HUDEP-2 (cell line): ENCODE data around the gene ARHGEF28.

Experiments used
- DNase-seq, 76 experiments: peaks; one replicate each; lab custom pipeline; 2025; ENCODE audit not compliant: unreplicated experiment in 76 of 76; lab: John Stamatoyannopoulos, UW

Gene ARHGEF28

GRCh38 chr5:73812457-73812856 is 186.5 kb downstream of the ARHGEF28 start:
- DNase-seq, result no peak

GRCh38 chr5:73812962-73813588 is 187.1 kb downstream of the ARHGEF28 start:
- no peak for DNase-seq

DNA sequence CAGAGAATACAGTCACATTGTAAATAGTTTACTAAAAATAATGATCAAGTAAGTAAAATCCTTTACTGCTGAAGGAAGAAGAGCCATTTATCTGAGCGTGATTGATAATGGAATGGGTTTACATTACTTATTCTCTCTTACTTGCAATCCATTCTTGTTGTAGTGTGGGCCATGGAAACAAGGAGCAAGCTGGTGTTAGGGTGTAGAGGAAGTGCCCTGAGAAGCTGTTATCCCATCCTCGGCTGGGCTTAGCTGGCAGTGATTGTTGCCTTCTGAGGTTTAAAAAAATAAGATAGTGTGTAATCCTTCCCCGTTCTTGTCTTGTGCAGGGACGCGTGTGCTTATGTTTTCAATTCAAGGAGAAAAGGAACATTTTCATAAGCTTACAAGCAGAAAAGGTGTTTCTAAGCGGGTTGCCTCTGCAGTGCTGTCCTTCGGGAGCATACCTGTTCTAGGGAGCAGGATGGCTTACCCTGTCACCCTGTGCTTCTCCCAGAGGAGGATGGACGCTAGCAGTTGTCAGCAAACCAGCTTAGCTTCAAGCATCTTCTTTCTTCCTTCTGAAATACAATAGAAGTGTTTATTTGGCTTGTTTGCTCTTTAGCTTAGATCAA is 188.3 kb downstream of the ARHGEF28 start:
- no peak for DNase-seq

DNA sequence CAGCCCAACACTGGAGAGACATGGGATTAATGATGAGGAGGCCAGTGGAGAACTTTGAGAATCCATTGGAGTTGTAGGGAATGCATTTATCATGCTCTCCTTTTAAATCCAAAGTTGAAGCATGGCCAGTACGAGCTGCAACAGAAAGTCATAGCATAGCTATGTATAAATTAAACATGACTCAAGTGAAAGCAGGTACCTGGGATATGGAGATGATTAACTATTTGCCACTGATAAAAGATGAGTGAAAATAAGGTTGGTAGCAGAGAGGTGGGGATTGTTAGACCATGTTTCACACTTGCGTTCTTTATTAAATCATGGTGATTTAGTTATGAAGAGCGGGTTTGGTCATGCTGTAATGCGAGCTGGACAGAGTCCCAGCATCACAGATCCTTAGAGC is 189.6 kb downstream of the ARHGEF28 start:
- DNase-seq, result no peak

DNA sequence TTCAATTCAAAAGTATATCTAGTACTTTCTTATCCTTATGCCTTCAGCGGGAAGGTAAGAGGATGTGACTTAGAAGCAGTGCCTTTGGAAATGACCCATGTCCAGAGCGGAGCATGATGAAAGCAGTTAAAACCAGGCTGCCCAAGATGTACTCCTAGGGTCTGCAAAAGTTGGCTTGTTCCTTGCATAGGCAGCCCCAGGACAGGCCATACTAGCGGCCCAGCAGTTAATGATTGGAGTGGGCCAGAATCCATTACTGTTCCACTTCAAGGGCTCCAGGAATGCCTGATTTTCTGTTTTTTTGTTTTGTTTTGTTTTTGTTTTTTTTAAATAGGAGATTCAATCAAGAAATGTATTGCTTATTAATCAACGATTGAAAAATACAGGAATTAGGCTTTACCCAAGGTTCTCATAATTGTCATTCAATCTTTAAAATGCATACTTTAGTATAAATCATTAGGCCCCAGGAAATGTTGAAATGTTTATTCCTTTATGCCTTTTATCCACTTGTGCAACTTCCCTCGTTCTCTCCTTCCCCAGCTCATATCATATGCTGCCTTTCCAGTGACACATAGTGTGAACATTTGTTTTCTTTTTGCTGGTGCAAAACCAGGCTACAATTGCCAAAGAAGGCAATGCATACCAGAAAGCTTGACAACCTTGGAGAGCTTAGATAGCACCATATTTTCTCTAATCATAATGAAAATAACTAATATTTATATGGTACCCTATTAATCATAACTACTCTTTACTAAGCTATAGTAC is 190.8 kb downstream of the ARHGEF28 start:
- DNase-seq, result no peak

- no peak for DNase-seq
These were observed 192.4 kb downstream of the ARHGEF28 start for GRCh38 chr5:73818357-73818756.

DNA sequence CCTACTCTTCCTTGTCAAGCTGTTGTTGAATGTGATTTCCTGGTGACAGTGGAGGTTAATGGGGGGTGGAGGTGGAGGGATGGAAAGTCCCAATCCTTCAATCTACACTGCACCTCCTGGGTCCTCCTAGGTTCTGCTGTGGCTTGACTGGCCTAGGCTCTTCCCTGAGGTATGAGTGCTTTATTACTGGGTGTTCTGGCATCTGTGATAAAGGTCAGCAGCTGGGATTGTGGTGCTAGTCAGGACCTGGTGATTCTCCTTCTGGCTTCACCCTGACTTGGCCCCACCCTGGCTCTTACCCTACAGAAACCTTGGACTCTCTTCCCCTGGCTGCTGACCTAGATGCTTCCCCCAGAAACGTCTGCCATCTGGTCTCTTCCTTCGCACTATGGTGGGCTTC is 194.3 kb downstream of the ARHGEF28 start:
- no peak for DNase-seq

- no peak for DNase-seq
These were observed 195.0 kb downstream of the ARHGEF28 start for GRCh38 chr5:73821003-73821402.

- DNase-seq, result no peak
These were observed 196.4 kb downstream of the ARHGEF28 start for GRCh38 chr5:73822278-73822988.

DNA sequence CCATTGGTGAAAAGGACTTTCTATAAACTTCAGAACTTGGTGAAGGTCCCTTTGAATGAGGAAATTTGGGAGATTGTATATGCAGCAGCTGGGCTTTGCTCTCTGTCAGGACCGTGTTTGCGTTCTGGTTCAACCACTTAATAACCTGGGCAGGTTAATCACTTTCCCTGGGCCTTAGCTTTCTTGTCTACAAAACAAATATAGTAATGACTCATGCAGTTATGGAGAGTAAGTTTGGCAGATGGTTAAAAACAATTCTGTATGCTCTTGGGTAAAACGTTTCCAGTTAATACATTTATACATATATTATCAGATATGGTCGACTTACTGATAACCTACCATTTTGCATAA is 197.0 kb downstream of the ARHGEF28 start:
- DNase-seq, result no peak

DNA sequence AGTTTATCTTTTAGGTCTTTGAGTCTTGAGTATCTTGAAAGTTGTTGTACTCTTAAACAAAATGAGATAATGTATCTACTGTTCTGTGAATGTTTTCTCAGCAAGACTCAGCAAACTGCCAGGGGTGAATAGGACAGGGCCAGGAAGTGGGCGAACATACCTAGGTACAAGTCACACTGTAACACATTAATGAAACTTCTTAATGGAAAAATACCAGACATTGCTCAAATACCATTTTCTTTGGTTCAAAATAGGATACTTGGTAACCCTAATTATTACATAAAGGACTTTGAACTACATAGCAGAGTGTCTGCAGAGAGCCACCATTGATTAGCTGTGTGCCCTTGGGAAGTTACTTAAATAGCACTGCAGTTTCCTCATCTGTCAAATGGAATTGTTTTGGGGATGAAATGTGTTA is 197.5 kb downstream of the ARHGEF28 start:
- no peak for DNase-seq

GRCh38 chr5:73825199-73825598 is 199.2 kb downstream of the ARHGEF28 start:
- DNase-seq, result no peak

GRCh38 chr5:73825736-73826135 is 199.7 kb downstream of the ARHGEF28 start:
- no peak for DNase-seq

DNA sequence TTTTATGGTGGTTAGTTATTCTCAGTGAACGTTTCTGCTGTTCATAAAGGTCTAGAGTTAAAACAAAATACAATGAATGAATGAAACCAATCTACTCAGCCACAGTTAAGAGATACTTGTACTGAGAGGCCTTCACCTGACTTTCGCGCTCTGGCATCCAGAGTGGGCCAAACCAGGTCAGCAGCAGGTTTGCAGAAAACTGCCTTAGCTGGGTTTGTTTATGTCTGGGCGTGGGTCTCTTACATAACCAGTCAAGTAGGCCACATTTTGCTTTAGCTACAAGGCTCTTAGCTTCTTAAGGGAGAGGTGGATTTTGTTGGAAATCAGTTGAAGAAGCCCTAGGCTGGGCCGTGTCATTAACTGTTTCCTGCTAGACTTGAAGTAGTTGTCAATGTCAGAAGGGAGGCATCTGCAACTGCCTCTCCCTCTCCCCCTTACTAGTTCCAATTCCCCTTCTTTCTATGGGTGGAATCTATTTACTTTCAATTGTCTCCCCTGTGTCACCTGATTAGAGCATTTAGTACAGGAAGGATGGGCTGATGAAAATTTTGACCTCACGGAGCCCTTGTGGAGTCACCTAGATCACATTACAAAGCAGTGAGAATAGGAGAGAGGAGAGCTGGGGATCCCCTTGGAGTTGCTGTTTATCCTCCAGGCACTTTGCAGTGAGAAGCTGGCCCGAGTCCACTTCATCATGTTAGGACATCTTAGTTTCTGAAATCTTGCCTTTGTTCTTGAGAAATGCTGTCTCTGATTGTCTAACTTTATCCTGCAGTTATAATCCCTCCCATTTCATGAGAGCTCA is 200.5 kb downstream of the ARHGEF28 start:
- no peak for DNase-seq

DNA sequence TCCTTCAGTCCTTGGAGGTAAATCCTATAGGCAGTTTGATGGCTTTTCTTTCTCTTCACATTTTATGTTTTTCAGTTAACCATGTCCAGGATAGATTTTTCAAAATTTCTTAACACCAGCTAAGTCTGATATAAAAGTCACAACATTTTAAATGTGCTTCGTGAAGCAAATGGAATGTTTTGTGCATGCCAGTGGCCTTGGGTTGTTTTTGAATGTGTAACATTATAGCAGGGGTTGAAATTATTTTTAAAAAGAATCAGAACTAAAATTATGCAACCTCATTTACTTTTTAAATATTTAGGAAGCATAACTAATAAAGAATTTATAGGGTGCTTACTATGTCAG is 201.1 kb downstream of the ARHGEF28 start:
- DNase-seq, result no peak

- DNase-seq, result no peak
These were observed 202.5 kb downstream of the ARHGEF28 start for GRCh38 chr5:73828465-73828864.

DNA sequence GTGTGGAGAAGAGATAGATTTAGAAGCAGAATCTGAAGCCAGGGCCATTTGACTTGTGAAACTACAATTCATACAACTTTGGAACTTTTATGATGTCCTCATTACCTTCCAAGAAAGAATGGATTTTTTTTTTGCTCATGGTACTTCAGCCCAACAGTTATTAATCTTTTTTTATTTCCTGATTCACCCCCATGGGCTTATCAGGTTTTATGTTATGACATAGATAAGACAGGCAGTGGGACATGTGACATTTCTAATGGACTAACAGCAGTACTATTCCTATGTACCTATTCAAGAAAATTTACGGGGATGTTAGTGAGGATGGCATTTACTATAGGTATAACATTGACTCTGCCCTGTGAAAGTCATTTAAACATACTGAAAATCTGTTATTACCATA is 204.7 kb downstream of the ARHGEF28 start:
- no peak for DNase-seq

GRCh38 chr5:73831066-73831465 is 205.1 kb downstream of the ARHGEF28 start:
- no peak for DNase-seq

- DNase-seq, result no peak
These were observed 208.7 kb downstream of the ARHGEF28 start for GRCh38 chr5:73834693-73835092.

- DNase-seq, result no peak
These were observed 209.7 kb downstream of the ARHGEF28 start for GRCh38 chr5:73835726-73836125.

- no peak for DNase-seq
These were observed 210.6 kb downstream of the ARHGEF28 start for GRCh38 chr5:73836607-73837006.
